Left ventricle myocardium superior (tissue), 1 donor: Measurements from ENCODE around the gene EYA3. TPM values are rescaled to one million over a fixed set of nuclear protein-coding genes. Genes with fewer than 3 reads are reported as not detected.

Source experiments
- ATAC-seq: fragments of 200-7000 bp; cut with Tn5 transposase; one replicate; pipeline ENCODE4 v1.9.1; 2020; ENCODE audit warnings: mild to moderate bottlenecking, moderate library complexity
- DNase-seq: peaks from one replicate; pipeline ENCODE4 v3.0.0-alpha.2; 2020
- intact Hi-C: fragments of 100-400 bp; cut with micrococcal nuclease; formaldehyde crosslinking; loops from one replicate; pipeline ENCODE4 v1.11.0; 2022
- long read RNA-seq: library from polyadenylated mRNA; unstranded; transcript quantifications from one replicate; pipeline ENCODE4 v2.0.0, GENCODE V29; 2021
- total RNA-seq: library from RNA; stranded (reverse); fragmentation: NEBNext Ultra II Directional; extraction: Animal tissue kit (Norgen Biotek cat#: 25700); gene quantifications from one replicate; pipeline ENCODE4 v1.2.1, GENCODE V29; 2021
- donor health status: DM: no; HTN: yes; CAD: no; lungs with severe emphysema.

Gene EYA3
- 21.1 TPM for total RNA-seq
- long read RNA-seq, full-length matches to known transcripts, result 2 of 16 reads
- long read RNA-seq, partial matches to known transcripts, result 2 of 16 reads
- long read RNA-seq, other reads (novel, unspliced or antisense), result 12 of 16 reads

- ATAC-seq, result peak; percentile 99
- intact Hi-C loops, result no loop called here
- DNase-seq, result peak; percentile 99
These were observed at the start of gene EYA3 for GRCh38 chr1:28088168-28088961. Gene EYA3 (minus strand): TSS chr1:28088610. CDS start chr1:28058026, 30,584 bp downstream.

GRCh38 chr1:28136922-28137613, 48.7 kb upstream of the EYA3 start:
- ATAC-seq (no peak), DNase-seq (no peak)
- intact Hi-C loops, result no loop called here

- ATAC-seq, result no peak
These were observed 47.9 kb upstream of the EYA3 start for GRCh38 chr1:28136169-28136921.

GRCh38 chr1:28135371-28136168, 47.2 kb upstream of the EYA3 start:
- DNase-seq (no peak), ATAC-seq (peak; percentile 15)
- intact Hi-C loops, result no loop called here

More at GRCh38 chr1:28136169-28136921, 47.9 kb upstream of the EYA3 start:
- intact Hi-C loops, result no loop called here
- no peak for DNase-seq

GRCh38 chr1:28134651-28135207, 46.3 kb upstream of the EYA3 start:
- intact Hi-C loops, result no loop called here
- no peak for DNase-seq
- ATAC-seq, result no peak

GRCh38 chr1:28132171-28133167, 44.1 kb upstream of the EYA3 start:
- intact Hi-C loops, result no loop called here
- DNase-seq, result no peak
- no peak for ATAC-seq

GRCh38 chr1:28130901-28131300, 42.5 kb upstream of the EYA3 start:
- ATAC-seq (no peak), DNase-seq (no peak)
- intact Hi-C loops, result no loop called here

GRCh38 chr1:28129150-28129549, 40.7 kb upstream of the EYA3 start:
- intact Hi-C loops, result no loop called here
- DNase-seq, result no peak
- no peak for ATAC-seq

- DNase-seq (no peak), ATAC-seq (no peak)
- intact Hi-C loops, result no loop called here
These were observed 39.3 kb upstream of the EYA3 start for GRCh38 chr1:28127617-28128257.

- DNase-seq (no peak), ATAC-seq (peak; percentile 39)
- intact Hi-C loops, result no loop called here
These were observed 38.5 kb upstream of the EYA3 start for GRCh38 chr1:28126783-28127490.

GRCh38 chr1:28126212-28126611, 37.8 kb upstream of the EYA3 start:
- ATAC-seq (no peak), DNase-seq (no peak)
- intact Hi-C loops, result no loop called here

GRCh38 chr1:28123461-28123961, 35.1 kb upstream of the EYA3 start:
- ATAC-seq (peak; percentile 14), DNase-seq (no peak)
- intact Hi-C loops, result no loop called here

- ATAC-seq, result no peak
- DNase-seq, result no peak
- intact Hi-C loops, result no loop called here
These were observed 33.8 kb upstream of the EYA3 start for GRCh38 chr1:28122183-28122582.

- ATAC-seq, result no peak
- intact Hi-C loops, result no loop called here
- DNase-seq, result no peak
These were observed 31.1 kb upstream of the EYA3 start for GRCh38 chr1:28119556-28119955.

- ATAC-seq (no peak), DNase-seq (no peak)
- intact Hi-C loops, result no loop called here
These were observed 30.4 kb upstream of the EYA3 start for GRCh38 chr1:28118640-28119307.

GRCh38 chr1:28115267-28115666, 26.9 kb upstream of the EYA3 start:
- ATAC-seq (peak; percentile 23), DNase-seq (no peak)
- intact Hi-C loops, result no loop called here
